Stomach smooth muscle (tissue), 2 donors: Measurements from ENCODE around the gene MAGEB6B.
"Not testable (repeated sequence)": the region's sequence is repeated elsewhere in the genome, so short reads cannot be mapped to it uniquely, and the experiment has no call there.

ENCODE experiments used
- H3K27ac ChIP-seq: one replicate; pipeline ENCODE4 v1.7.0; 2013; ENCODE audit warnings: mild to moderate bottlenecking, low read length, inconsistent platforms
- H3K27me3 ChIP-seq, 2 donors: one replicate each; pipeline ENCODE4 v1.7.0; 2013; ENCODE audit warnings: low read length in 2 of 2; ENCODE audit not compliant: insufficient read depth in 2 of 2, control insufficient read depth in 1 of 2
- H3K36me3 ChIP-seq, 2 donors: one replicate each; pipeline ENCODE4 v1.7.0; 2013; ENCODE audit warnings: low read length in 2 of 2; ENCODE audit not compliant: control insufficient read depth in 2 of 2, insufficient read depth in 2 of 2
- H3K4me1 ChIP-seq: one replicate; pipeline ENCODE4 v1.7.0; 2013; ENCODE audit warnings: low read length; ENCODE audit not compliant: control insufficient read depth, insufficient read depth
- H3K4me3 ChIP-seq, 2 donors: one replicate each; pipeline ENCODE4 v1.7.0; 2013; ENCODE audit warnings: low read length in 2 of 2
- H3K9ac ChIP-seq, 2 donors: one replicate each; pipeline ENCODE4 v1.7.0; 2013; ENCODE audit warnings: low read length in 2 of 2, mild to moderate bottlenecking in 1 of 2
- H3K9me3 ChIP-seq, 2 donors: one replicate each; pipeline ENCODE4 v1.7.0; 2013; ENCODE audit warnings: low read length in 2 of 2; ENCODE audit not compliant: control insufficient read depth in 2 of 2
- donor health status: healthy.
- donor health status: Pancreatic carcinoma.

MAGEB6B gene, protein sequence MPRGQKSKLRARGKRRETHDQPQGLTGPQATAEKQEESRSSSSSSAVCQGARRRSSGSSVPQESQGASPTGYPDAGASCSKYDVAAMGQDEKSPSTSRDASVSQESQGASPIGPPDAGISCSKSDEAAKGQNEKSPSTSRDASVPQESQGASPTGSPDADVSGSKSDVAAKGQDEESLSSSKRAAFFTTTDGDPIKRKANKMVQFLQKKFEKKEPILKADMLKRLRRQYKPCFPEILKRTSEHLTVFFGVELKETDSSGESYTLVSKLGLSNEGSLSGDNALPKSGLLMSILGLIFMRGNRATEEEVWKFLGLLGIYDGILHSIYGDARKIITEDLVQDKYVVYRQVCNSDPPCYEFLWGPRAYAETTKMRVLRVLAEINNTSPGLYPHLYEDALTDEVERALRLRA

DNA sequence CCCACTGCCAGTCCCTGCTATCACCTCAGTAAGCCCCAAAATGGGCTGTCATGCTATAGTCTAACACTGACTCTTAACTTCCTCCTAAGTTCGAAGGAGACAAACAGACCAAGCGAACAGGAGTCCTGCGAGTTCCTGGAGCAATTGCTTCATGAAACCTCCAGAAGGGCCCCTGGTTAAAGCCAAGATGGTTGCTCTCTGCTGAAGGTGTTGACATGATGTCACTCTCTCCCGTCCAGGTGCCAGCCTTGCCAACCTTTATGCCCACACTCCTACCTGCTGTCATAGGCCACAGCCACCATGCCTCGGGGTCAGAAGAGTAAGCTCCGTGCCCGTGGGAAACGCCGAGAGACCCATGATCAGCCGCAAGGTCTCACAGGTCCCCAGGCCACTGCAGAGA, at the start of gene MAGEB6B:
TSS of gene MAGEB6B (plus strand) at position 301 of the 400 bp plus-strand sequence. CDS start at position 301, 0 bp downstream.
- H3K9me3 ChIP-seq, result no peaks in the 10 kb centered on the region
- H3K36me3 ChIP-seq, result no peaks in the 10 kb centered on the region
- H3K27me3 ChIP-seq, result peaks cover 0 to 5% of the 10 kb centered on the region in 2 donors
- no peak within 1 kb of the TSS for H3K9ac ChIP-seq
- H3K4me3 ChIP-seq, result no peak within 1 kb of the TSS
- no peak within 1 kb of the TSS for H3K27ac ChIP-seq
- no peaks in the 10 kb centered on the region for H3K4me1 ChIP-seq

DNA sequence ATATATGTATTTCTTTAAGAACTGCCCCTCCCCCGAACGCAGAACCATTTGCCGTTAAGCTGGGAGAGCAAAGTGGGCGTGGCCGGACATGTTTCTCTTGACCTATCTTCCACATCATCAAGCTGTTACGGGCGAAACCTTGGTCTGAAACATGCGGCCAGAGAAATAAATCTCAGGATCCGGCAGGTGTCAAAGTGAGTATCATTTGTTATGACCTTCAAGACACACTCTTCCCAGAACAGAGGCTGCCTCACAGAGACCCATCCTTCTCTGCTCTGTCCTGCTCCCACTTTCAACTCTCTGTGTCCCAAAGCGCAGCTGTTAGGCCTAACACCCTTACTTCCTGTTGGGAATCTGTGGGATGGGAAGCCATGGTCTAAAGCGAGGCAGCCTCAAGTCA, 22.1 kb upstream of the MAGEB6B start, which contains the start of gene MAGEB18:
TSS of gene MAGEB18 (plus strand) at position 70 of the 400 bp plus-strand sequence. CDS start 643 bp downstream, outside the sequence.
- peaks cover 0 to 6% of the 10 kb centered on the region in 2 donors for H3K27me3 ChIP-seq
- no peaks in the 10 kb centered on the region for H3K9me3 ChIP-seq
- H3K27ac ChIP-seq, result no peak within 1 kb of the TSS
- no peak within 1 kb of the TSS for H3K9ac ChIP-seq
- H3K4me3 ChIP-seq, result no peak within 1 kb of the TSS
- H3K4me1 ChIP-seq, result no peaks in the 10 kb centered on the region
- H3K36me3 ChIP-seq, result no peaks in the 10 kb centered on the region

DNA sequence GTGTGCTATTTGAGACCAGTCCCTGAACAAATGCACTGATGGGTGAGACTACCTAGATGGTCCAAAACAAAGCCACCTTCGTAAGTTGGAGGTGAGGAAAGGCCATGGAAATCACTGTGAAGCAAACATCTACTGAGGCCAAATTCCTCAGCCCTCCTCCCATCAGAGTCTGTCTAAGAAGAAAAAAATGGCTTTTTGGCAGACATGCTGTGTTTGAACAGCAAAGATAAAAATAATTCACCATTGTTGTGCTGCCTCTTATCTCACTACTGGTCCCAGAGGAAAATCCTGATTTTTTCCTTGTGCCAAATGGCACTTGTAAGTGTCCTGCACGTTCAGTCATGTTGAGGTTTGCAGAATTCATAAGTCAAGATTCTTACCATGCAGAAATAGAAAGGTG, 14.4 kb upstream of the MAGEB6B start:
- Histone ChIP-seq H3K27ac (no peak overlapping the region), H3K9me3 (no peaks in the 10 kb centered on the region), H3K36me3 (no peaks in the 10 kb centered on the region), H3K27me3 (peaks cover 0 to 2% of the 10 kb centered on the region in 2 donors), H3K9ac (no peak overlapping the region), H3K4me1 (no peaks in the 10 kb centered on the region), H3K4me3 (no peak overlapping the region)

DNA sequence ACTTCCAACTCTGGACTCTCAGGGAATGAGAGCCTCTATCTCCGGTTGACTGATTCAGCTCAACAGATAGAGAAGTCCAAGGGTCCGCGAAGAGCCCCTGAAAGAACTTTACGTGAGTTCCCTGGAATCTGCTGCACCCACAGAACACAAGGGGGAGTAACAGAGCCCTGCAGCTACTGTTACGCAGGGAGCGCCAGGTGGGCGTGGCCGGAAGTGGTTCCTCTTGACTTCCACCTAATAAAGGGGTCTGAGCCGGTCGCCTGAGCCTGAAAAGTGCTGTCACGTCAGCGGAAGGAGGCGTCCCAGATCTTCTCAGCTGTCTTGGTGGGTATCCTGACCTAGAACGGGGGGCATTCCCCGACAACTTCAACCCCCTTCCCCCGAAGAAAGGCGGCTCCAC, 31.8 kb downstream of the MAGEB6B start, which contains the start of gene MAGEB6:
TSS of gene MAGEB6 (plus strand) at position 237 of the 400 bp plus-strand sequence. CDS start 1,407 bp downstream, outside the sequence.
- no peaks in the 10 kb centered on the region for H3K27me3 ChIP-seq
- no peak within 1 kb of the TSS for H3K4me3 ChIP-seq
- no peaks in the 10 kb centered on the region for H3K36me3 ChIP-seq
- H3K27ac ChIP-seq, result no peak within 1 kb of the TSS
- no peaks in the 10 kb centered on the region for H3K4me1 ChIP-seq
- no peak within 1 kb of the TSS for H3K9ac ChIP-seq
- no peaks in the 10 kb centered on the region for H3K9me3 ChIP-seq

DNA sequence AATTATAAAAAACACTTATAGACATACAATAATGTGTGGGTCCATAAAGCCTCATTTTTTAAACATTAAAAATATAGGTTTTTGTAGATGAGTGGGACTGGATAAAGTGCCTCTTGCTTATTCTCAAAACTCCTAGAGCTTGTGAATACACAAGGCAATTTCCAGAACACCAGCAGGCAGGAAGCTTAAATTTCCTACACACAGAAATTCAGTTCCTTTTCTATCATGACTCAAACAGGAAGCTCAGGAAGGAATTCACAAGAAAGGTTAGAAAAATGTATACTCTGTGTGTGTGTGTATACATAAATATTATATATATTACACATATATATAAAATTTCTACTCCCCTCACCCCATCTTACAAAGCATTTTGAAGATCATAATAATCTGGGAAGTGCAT, 43.2 kb downstream of the MAGEB6B start:
- Histone ChIP-seq H3K4me1 (no peaks in the 10 kb centered on the region), H3K36me3 (no peaks in the 10 kb centered on the region), H3K4me3 (no peak overlapping the region), H3K9me3 (no peaks in the 10 kb centered on the region), H3K27ac (no peak overlapping the region), H3K9ac (no peak overlapping the region), H3K27me3 (no peaks in the 10 kb centered on the region)

DNA sequence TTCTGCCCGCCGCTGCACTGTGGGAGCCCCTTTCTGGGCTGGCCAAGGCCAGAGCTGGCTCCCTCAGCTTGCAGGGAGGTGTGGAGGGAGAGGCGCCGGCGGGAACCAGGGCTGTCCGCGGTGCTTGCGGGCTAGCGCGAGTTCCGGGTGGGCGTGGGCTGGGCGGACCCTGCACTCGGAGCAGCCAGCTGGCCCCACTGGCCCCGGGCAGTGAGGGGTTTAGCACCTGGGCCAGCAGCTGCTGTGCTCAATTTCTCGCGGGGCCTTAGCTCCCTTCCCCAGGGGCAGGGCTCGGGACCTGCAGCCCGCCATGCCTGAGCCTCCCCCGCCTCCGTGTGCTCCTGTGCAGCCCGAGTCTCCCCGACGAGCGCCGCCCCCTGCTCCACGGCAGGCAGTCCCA, 44.3 kb downstream of the MAGEB6B start:
- H3K27ac ChIP-seq, H3K9ac ChIP-seq, H3K36me3 ChIP-seq, H3K4me3 ChIP-seq, H3K27me3 ChIP-seq, H3K4me1 ChIP-seq, H3K9me3 ChIP-seq: not testable (repeated sequence)

DNA sequence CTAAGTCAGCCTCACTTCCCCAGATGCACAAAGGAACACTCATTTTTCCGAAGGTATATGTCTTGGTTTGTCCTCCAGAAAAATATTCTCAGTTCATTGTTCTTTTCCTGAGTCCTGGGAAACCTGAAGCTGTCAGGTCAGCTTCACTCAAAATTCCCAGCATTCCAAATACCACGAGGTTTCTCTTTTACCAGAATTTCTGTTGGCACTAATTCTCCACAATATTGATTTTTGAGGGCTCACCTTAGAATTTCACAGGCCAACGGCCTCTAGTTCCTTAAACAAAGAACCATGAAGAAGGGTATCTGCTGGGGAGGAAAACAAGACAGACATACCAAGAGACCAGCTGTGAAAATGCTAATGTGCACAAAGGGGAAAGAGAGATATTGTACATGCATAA, 47.6 kb downstream of the MAGEB6B start:
- no peak overlapping the region for H3K27ac ChIP-seq
- H3K4me3 ChIP-seq, result no peak overlapping the region
- no peaks in the 10 kb centered on the region for H3K36me3 ChIP-seq
- H3K27me3 ChIP-seq, result no peaks in the 10 kb centered on the region
- H3K9me3 ChIP-seq, result no peaks in the 10 kb centered on the region
- H3K9ac ChIP-seq, result no peak overlapping the region
- H3K4me1 ChIP-seq, result no peaks in the 10 kb centered on the region
